Activated CD8-positive, alpha-beta T cell treated with anti-CD3 and anti-CD28 coated beads, Interleukin-2, amount 10 ng/mL, durations not matched to agents 7 days and 5 days (primary cell): ENCODE measurements around the gene ST8SIA6. TPM values are rescaled to one million over a fixed set of nuclear protein-coding genes. Genes with fewer than 3 reads are reported as not detected.
A peak's percentile ranks its signal among the peaks of the same experiment; 100 is the strongest.

Experiments
- ATAC-seq: fragments of 150-1000 bp; cut with Tn5 transposase; one replicate; pipeline ENCODE4 v1.10.0; 2021; ENCODE audit warnings: moderate library complexity
- CTCF ChIA-PET: fragments of 350-600 bp; sonication (Branson Sonifier 250); formaldehyde crosslinking; loops from one replicate; lab custom pipeline; 2021; ENCODE audit warnings: antibody characterized with exemption; lab: Charles Lee
- POLR2A ChIA-PET: fragments of 350-600 bp; sonication (Branson Sonifier 250); formaldehyde crosslinking; loops from one replicate; lab custom pipeline; 2021; ENCODE audit warnings: antibody characterized with exemption; lab: Charles Lee
- DNase-seq: peaks from one replicate; pipeline ENCODE4 v3.0.0-alpha.2; 2020
- H3K27ac Mint-ChIP-seq: one replicate; pipeline ENCODE4 v1.8.0; 2021; ENCODE audit warnings: mild to moderate bottlenecking, mixed read lengths
- H3K27me3 Mint-ChIP-seq: one replicate; pipeline ENCODE4 v1.8.0; 2021; ENCODE audit warnings: low read depth, mixed read lengths
- H3K36me3 Mint-ChIP-seq: one replicate; pipeline ENCODE4 v1.8.0; 2021; ENCODE audit warnings: low read depth, mixed read lengths
- H3K4me1 Mint-ChIP-seq: one replicate; pipeline ENCODE4 v1.8.0; 2021; ENCODE audit warnings: low read depth, mixed read lengths
- H3K4me3 Mint-ChIP-seq: one replicate; pipeline ENCODE4 v1.8.0; 2021; ENCODE audit warnings: mild to moderate bottlenecking, mixed read lengths
- H3K9me3 Mint-ChIP-seq: one replicate; pipeline ENCODE4 v1.8.0; 2022; ENCODE audit warnings: mixed read lengths; ENCODE audit not compliant: insufficient read depth
- total RNA-seq, 2 experiments: library from RNA; stranded (reverse); gene quantifications; one replicate each; pipeline ENCODE4 v1.2.3, GENCODE V29; 2021

The ST8SIA6 gene
- total RNA-seq, 2 experiments from 2014 or later = not detected

DNA sequence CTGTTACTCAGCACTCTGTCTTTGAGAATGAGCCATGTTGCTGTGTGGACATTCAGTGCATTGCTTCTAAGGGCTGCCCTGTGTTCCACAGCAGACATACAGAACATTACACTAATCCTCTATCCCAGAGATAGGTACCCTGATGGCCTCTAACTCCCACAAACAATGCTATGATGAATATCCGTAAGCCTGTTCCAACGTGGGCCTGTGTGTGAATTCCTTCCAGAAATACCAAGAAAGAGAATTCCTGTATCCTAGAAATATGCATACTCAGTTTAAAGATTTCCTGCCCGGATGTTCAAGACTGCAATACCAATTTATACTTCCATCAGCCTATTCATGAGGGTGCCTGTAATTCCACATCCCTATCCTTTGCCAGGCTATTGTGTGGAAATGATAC is 21.3 kb upstream of the ST8SIA6 start:
- DNase-seq = no peak
- H3K4me3 Mint-ChIP-seq = no peak overlapping the region
- no peak overlapping the region for H3K27ac Mint-ChIP-seq
- CTCF ChIA-PET = no interaction called here
- H3K36me3 Mint-ChIP-seq = no peaks in the 10 kb centered on the region
- ATAC-seq = no peak
- peaks cover 31% of the 10 kb centered on the region for H3K27me3 Mint-ChIP-seq
- no peaks in the 10 kb centered on the region for H3K9me3 Mint-ChIP-seq
- no peaks in the 10 kb centered on the region for H3K4me1 Mint-ChIP-seq
- POLR2A ChIA-PET = no interaction called here

DNA sequence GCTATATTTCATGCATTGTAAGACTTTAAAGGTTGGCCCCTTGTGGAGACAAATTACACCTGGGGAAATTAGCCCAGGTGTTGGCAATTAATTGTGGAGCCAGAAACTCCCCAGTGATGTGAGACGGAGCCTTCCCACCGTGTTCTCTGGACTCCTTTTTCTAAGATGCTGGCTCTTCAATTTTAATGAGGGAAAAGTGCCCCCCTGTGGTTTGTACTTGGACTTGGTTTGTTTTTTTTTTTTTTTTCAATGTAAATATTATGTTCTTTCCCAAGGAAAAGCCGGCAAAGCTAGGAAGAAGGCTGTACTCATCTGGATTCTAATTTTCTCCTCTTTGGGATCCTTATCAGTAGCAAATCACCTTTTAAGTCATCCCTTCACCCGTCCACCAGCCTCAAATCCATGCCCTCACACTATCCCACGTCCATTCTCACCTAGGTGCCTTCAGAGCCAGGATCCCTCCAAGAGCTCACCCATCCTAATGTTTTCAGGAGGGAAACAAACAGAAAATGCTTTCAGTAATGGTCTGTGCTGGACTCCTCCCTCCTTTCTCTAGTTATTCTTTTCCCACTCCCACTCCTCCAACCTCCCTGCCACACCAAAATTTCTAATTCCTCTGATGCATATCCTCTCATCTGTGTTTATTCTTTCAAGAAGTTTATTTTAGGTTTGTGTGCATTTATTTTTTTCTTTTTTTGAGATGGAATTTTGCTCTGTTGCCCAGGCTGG is 20.4 kb upstream of the ST8SIA6 start:
- DNase-seq (no peak), ATAC-seq (no peak)
- Mint-ChIP-seq H3K4me1 (no peaks in the 10 kb centered on the region), H3K36me3 (no peaks in the 10 kb centered on the region), H3K4me3 (no peak overlapping the region), H3K9me3 (no peaks in the 10 kb centered on the region), H3K27me3 (peaks cover 34% of the 10 kb centered on the region), H3K27ac (no peak overlapping the region)
- ChIA-PET CTCF (interaction anchor here (0.6 kb wide), 1 partner anchor 31 kb away, joined by 4 read pairs; no protein-coding TSS in a partner anchor), POLR2A (no interaction called here)

DNA sequence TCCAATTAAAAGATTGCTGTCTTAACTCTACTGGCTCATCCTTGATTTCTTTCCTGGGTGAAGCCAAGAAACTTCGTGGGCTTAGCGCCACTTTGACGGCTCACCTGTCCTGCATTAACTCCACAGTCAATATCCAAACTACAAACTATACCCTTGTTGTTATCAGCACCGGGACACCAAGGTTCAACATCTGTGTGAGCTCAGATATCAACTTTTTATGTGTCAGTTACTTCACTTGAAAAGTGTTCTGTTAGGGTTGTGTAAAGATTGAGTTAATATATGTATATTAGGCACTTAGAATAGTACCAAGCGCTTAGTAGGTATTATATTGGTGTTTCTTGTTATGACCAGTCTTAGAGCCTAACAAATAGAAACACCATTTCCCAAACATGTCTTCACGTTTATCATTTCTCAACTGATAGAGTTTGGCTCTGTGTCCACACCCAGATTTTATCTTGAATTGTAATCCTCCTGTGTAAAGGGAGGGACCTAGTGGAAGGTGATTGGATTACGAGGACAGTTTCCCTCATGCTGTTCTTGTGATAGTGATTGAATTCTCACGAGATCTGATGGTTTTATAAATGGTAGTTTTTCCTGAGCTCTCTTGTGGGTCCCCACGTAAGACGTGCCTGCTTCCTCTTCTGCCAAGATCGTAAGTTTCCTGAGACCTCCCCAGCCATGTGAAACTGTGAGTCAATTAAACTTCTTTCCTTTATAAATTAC is 19.0 kb upstream of the ST8SIA6 start:
- ChIA-PET CTCF (interaction anchor here (0.7 to 0.8 kb wide), 2 partner anchors 16 to 24 kb away, joined by 3 read pairs; no protein-coding TSS in a partner anchor), POLR2A (no interaction called here)
- ATAC-seq (no peak), DNase-seq (no peak)
- Mint-ChIP-seq H3K4me3 (no peak overlapping the region), H3K9me3 (no peaks in the 10 kb centered on the region), H3K4me1 (no peaks in the 10 kb centered on the region), H3K27me3 (peaks cover 30% of the 10 kb centered on the region), H3K36me3 (no peaks in the 10 kb centered on the region), H3K27ac (no peak overlapping the region)

DNA sequence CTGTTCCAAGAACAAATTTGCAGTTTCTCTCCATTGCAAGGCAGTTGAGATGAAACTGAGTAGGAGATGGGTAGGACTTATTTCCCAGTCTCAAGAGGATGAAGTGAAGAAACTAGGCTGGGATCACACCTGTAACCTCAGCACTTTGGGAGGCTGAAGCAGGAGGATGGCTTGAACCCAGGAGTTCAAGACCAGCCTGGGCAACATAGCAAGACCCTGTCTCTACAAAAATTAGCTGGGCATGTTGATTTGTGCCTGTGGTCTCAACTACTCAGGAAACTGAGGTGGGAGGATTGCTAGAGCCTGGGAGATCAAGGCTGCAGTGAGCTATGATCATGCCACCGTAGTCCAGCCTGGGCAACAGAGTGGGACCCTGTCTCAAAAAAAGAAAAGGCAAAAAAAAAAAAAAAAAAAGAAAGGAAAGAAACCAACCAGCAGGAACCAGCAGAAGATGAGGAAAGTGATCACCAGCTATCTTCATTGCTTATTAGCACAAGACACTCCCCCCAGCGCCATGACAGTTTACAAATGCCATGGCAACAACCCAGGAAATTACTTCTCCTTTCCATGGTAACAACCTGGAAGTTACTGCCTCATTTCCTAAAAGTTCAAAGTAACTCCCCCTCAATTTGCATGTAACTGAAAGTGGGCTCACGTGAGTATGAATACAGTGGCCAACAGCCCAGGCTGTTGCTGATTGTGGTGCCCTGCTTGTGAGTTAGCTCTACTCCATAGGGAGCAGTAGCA is 18.3 kb upstream of the ST8SIA6 start:
- H3K4me3 Mint-ChIP-seq = no peak overlapping the region
- no peak overlapping the region for H3K27ac Mint-ChIP-seq
- ATAC-seq (no peak), DNase-seq (no peak)
- H3K4me1 Mint-ChIP-seq = no peaks in the 10 kb centered on the region
- ChIA-PET CTCF (interaction anchor here (0.8 kb wide), 1 partner anchor 24 kb away, joined by 3 read pairs; no protein-coding TSS in a partner anchor), POLR2A (no interaction called here)
- H3K36me3 Mint-ChIP-seq = no peaks in the 10 kb centered on the region
- H3K9me3 Mint-ChIP-seq = no peaks in the 10 kb centered on the region
- peaks cover 28% of the 10 kb centered on the region for H3K27me3 Mint-ChIP-seq

DNA sequence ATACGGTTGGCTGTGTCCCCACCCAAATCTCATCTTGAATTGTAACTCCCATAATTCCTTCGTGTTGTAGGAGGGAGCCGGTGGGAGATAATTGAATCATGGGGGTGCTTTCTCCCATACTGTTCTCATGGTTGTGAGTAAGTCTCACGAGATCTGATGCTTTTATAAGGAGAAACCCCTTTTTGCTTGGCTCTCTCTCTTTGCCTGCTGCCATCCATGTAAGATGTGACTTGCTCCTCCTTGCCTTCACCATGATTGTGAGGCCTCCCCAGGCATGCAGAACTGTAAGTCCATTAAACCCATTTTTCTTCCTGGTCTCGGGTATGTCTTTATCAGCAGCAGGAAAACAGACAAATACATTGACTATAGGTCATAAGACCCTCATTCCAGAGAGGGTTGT is 15.9 kb upstream of the ST8SIA6 start:
- no peaks in the 10 kb centered on the region for H3K4me1 Mint-ChIP-seq
- no peaks in the 10 kb centered on the region for H3K36me3 Mint-ChIP-seq
- H3K27me3 Mint-ChIP-seq = peaks cover 21% of the 10 kb centered on the region
- H3K9me3 Mint-ChIP-seq = no peaks in the 10 kb centered on the region
- ATAC-seq (no peak), DNase-seq (no peak)
- H3K27ac Mint-ChIP-seq = no peak overlapping the region
- no peak overlapping the region for H3K4me3 Mint-ChIP-seq
- CTCF ChIA-PET = no interaction called here
- POLR2A ChIA-PET = no interaction called here

DNA sequence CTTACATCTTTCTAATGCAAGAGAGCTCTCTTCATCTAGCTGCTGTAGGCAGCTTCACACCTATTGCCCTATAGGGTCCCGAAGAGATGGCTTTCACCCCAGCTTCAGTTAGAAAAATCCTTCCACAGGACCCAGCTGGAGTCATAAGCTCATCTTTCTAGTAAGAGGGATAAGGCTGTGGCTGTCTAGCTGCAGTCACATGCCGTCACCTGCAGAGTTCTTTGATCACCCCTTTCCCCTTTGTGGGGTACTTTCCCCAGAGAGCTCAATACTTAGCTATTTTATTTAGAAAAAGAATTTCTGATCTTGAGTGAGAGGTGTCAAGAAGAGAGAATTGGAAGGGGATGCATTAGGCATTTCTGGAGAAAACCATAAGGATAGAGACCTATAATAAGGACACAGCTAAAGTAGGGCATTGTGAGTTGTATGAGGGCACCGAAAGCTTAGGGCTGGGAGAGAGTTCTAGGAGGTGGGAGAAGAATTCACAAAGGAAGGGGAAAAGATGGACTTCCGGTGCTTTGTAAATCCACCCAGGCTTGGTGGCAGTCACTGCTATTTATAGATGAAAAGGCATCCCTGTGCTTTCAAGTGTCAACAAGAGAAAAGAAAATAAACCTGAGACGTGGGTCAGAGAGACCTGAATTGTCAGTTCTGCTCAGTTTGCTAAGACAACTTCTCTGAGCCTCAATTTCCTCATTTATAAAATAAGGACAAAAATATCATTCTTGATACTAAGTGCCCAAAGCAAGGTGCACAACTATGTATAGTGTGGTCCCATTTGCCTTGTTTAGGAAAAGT is 11.1 kb upstream of the ST8SIA6 start:
- DNase-seq = no peak
- Mint-ChIP-seq H3K9me3 (no peaks in the 10 kb centered on the region), H3K27me3 (peaks cover 25% of the 10 kb centered on the region), H3K36me3 (no peaks in the 10 kb centered on the region), H3K27ac (no peak overlapping the region), H3K4me3 (no peak overlapping the region), H3K4me1 (no peaks in the 10 kb centered on the region)
- ATAC-seq = no peak
- ChIA-PET CTCF (interaction anchor here (0.8 to 1.2 kb wide), 2 partner anchors 14 to 176 kb away, joined by 3 to 5 read pairs; no protein-coding TSS in a partner anchor), POLR2A (no interaction called here)

DNA sequence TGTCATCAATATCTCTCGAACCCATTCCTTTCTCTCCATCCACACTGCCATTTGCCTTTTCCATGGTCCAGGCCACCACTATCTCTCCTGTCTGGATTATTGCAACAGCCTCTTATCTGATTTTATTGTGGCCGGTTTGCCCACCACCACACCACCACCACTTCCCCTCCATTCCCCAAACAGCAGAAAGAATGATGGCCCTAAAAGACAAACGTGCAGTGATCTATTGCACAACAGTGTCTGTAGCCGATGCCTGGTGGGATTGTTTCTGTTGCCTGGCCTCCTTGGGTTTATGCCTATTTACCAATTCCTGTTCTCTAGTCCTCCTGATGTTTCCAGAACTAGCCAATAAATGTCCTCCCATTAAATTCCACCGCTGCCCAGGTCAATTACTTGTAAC is 10.2 kb upstream of the ST8SIA6 start:
- no peaks in the 10 kb centered on the region for H3K9me3 Mint-ChIP-seq
- CTCF ChIA-PET = interaction anchor here (1.2 kb wide), 1 partner anchor 175 kb away, joined by 5 read pairs; no protein-coding TSS in a partner anchor
- H3K4me3 Mint-ChIP-seq = no peak overlapping the region
- DNase-seq (no peak), ATAC-seq (no peak)
- no peaks in the 10 kb centered on the region for H3K4me1 Mint-ChIP-seq
- no peaks in the 10 kb centered on the region for H3K36me3 Mint-ChIP-seq
- H3K27me3 Mint-ChIP-seq = peaks cover 21% of the 10 kb centered on the region
- H3K27ac Mint-ChIP-seq = no peak overlapping the region
- POLR2A ChIA-PET = no interaction called here

DNA sequence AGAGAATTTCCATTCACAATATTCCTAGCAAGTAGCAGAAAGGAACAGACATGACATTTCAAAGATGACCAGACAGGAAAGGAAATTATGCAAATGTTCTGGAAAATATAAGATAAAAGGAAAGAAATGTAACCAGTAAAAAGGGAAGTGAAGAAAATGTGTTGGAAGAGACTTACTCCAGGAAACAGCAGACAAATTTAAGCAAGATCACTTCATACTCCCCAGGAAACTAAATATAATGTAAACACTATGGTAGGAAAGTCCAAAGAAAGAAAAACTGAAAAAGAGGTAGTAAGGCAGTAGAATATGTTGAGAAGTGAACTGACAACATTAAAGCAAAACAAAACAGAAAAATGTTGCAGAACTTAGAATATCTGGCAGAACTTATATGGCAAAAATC is 6.4 kb upstream of the ST8SIA6 start:
- no peak for DNase-seq
- CTCF ChIA-PET = no interaction called here
- no peaks in the 10 kb centered on the region for H3K9me3 Mint-ChIP-seq
- no peaks in the 10 kb centered on the region for H3K36me3 Mint-ChIP-seq
- H3K27me3 Mint-ChIP-seq = peaks cover 34% of the 10 kb centered on the region
- ATAC-seq = no peak
- H3K27ac Mint-ChIP-seq = no peak overlapping the region
- H3K4me3 Mint-ChIP-seq = no peak overlapping the region
- POLR2A ChIA-PET = no interaction called here
- H3K4me1 Mint-ChIP-seq = no peaks in the 10 kb centered on the region

DNA sequence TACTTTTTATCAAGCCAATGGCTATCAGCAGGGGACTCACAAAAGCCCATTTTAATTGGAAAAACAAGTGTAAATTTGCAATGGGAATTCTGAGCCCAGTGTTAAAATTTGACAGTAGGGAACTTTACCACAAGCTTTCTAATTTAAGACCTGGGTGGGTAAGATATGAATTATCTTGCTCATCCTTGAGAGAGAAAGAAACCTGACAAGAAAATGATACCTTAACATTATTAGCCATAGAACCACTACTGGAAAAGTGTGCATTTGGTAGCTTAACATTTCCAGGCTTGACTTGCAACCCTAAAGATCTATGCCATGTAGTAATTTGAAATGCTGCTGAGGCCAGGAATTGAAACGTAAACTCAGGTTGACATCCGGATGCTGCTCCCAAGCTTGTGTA is 2.7 kb upstream of the ST8SIA6 start:
- no peak overlapping the region for H3K27ac Mint-ChIP-seq
- H3K4me3 Mint-ChIP-seq = no peak overlapping the region
- ATAC-seq (no peak), DNase-seq (no peak)
- ChIA-PET CTCF (interaction anchor here (1.0 kb wide), 1 partner anchor 17 kb away, joined by 3 read pairs; no protein-coding TSS in a partner anchor), POLR2A (no interaction called here)
- H3K27me3 Mint-ChIP-seq = peaks cover 47% of the 10 kb centered on the region
- H3K4me1 Mint-ChIP-seq = peaks cover 19% of the 10 kb centered on the region
- no peaks in the 10 kb centered on the region for H3K36me3 Mint-ChIP-seq
- no peaks in the 10 kb centered on the region for H3K9me3 Mint-ChIP-seq

DNA sequence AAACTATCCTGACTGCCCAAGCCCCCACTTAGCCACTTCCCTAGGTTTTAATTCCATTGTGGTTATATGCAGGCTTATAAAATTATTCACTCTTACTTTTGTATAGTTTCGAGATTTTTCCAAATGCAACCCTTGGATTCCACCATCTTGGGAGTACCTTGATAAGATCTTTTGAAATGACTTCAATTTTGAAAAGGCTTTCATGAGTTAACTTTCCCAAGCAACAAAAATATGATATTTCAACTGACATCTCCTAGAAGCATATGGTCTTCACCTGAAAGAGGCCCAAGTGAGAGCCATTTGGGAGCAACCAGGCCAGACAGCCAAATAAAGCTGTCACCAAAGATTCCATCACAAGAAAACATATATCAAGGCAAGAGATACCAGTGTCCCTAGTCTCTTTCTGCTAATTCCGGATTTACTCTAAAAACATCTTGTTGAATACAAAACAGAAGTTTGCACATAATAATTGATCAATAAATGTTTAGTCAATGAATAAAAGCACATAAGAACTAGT is 1.7 kb upstream of the ST8SIA6 start:
- no peak overlapping the region for H3K27ac Mint-ChIP-seq
- ChIA-PET POLR2A (no interaction called here), CTCF (no interaction called here)
- H3K27me3 Mint-ChIP-seq = peaks cover 51% of the 10 kb centered on the region
- no peak overlapping the region for H3K4me3 Mint-ChIP-seq
- no peak for ATAC-seq
- DNase-seq = no peak
- H3K9me3 Mint-ChIP-seq = no peaks in the 10 kb centered on the region
- no peaks in the 10 kb centered on the region for H3K36me3 Mint-ChIP-seq
- peaks cover 19% of the 10 kb centered on the region for H3K4me1 Mint-ChIP-seq

DNA sequence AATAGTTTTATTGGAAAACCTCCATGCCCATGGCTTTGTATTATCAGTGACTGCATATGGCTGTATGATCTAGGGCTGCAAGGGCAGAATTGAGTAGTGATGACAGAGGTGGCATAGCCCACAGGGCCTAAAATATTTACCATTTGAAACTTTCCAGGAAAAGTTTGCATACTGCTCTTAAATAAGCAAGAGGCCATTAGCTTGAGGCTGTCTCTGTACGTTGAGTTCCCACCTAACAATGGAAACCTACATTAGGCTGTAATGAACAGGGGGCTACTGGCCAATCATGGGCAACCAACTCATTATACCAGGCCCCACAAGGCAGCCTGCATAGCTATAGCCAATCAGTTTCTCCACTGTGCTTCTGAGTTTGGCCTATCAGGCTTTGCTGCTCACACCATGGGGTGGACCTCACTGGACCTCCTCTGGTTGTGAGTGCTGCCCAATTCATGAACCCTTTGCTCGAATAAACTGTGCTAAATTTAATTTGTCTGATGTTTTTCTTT is 673 bp upstream of the ST8SIA6 start:
- Mint-ChIP-seq H3K9me3 (no peaks in the 10 kb centered on the region), H3K27ac (no peak overlapping the region), H3K4me1 (peaks cover 19% of the 10 kb centered on the region), H3K4me3 (peak overlapping the region; percentile 69), H3K36me3 (no peaks in the 10 kb centered on the region), H3K27me3 (peaks cover 55% of the 10 kb centered on the region)
- ATAC-seq (no peak), DNase-seq (no peak)
- ChIA-PET CTCF (interaction anchor here (1.4 kb wide), 1 partner anchor 56 kb away, joined by 3 read pairs; no protein-coding TSS in a partner anchor), POLR2A (no interaction called here)
